ENCODE data around the gene GPX8.

Gene GPX8

GRCh38 chr5:55149308-55149795 is 10.6 kb upstream of the GPX8 start:
- DNase-seq, result peak in 1 of 2 donors; percentile 31
- no peak overlapping the region for H3K4me2 ChIP-seq (ENCODE audit: low read length)
- no peaks in the 10 kb centered on the region for H3K79me1 ChIP-seq (ENCODE audit: low read length)
- H3K27me3 ChIP-seq (ENCODE audit: insufficient read depth, low read length), result no peaks in the 10 kb centered on the region
- no peaks in the 10 kb centered on the region for H3K9me3 ChIP-seq (ENCODE audit: insufficient read depth, low read depth, low read length)
- H4K8ac ChIP-seq (ENCODE audit: low read depth, low read length), result no peak overlapping the region
- no peak overlapping the region for H3K18ac ChIP-seq (ENCODE audit: low read length)
- H4K91ac ChIP-seq (ENCODE audit: low read depth, low read length), result no peak overlapping the region
- no peak overlapping the region for H3K14ac ChIP-seq (ENCODE audit: low read length)
- H2AK5ac ChIP-seq (ENCODE audit: low read length), result no peak overlapping the region
- no peak overlapping the region for H3K23ac ChIP-seq (ENCODE audit: low read length)
- no CpG with 5 or more reads among the region's 2 CpGs for WGBS (ENCODE audit: extremely low coverage, insufficient coverage, insufficient read length)
- no peak overlapping the region for H4K12ac ChIP-seq (ENCODE audit: low read depth, low read length)
- no peak overlapping the region for H2BK12ac ChIP-seq (ENCODE audit: low read length)
- no peak overlapping the region for H2BK5ac ChIP-seq (ENCODE audit: low read depth, low read length, poor library complexity)
- no peak overlapping the region for H3K27ac ChIP-seq (ENCODE audit: low read depth, low read length)
- no peaks in the 10 kb centered on the region for H3K79me2 ChIP-seq (ENCODE audit: control insufficient read depth, insufficient read depth, low read length, poor library complexity)
- no peaks in the 10 kb centered on the region for H3K4me1 ChIP-seq (ENCODE audit: control insufficient read depth in 1 of 2, insufficient read depth in 2 of 2, low read length in 2 of 2)
- H3K4ac ChIP-seq (ENCODE audit: low read depth, low read length), result no peak overlapping the region
- H2BK120ac ChIP-seq (ENCODE audit: insufficient read depth, low read length, poor library complexity), result no peak overlapping the region
- H3K4me3 ChIP-seq (ENCODE audit: low read depth, low read length), result no peak overlapping the region
- H2AFZ ChIP-seq (ENCODE audit: insufficient read depth, low read length, poor library complexity), result no peak overlapping the region
- no peaks in the 10 kb centered on the region for H3K36me3 ChIP-seq (ENCODE audit: control insufficient read depth in 1 of 2, insufficient read depth in 2 of 2, low read length in 2 of 2)
- no peak overlapping the region for H3K9ac ChIP-seq (ENCODE audit: low read length)

DNA sequence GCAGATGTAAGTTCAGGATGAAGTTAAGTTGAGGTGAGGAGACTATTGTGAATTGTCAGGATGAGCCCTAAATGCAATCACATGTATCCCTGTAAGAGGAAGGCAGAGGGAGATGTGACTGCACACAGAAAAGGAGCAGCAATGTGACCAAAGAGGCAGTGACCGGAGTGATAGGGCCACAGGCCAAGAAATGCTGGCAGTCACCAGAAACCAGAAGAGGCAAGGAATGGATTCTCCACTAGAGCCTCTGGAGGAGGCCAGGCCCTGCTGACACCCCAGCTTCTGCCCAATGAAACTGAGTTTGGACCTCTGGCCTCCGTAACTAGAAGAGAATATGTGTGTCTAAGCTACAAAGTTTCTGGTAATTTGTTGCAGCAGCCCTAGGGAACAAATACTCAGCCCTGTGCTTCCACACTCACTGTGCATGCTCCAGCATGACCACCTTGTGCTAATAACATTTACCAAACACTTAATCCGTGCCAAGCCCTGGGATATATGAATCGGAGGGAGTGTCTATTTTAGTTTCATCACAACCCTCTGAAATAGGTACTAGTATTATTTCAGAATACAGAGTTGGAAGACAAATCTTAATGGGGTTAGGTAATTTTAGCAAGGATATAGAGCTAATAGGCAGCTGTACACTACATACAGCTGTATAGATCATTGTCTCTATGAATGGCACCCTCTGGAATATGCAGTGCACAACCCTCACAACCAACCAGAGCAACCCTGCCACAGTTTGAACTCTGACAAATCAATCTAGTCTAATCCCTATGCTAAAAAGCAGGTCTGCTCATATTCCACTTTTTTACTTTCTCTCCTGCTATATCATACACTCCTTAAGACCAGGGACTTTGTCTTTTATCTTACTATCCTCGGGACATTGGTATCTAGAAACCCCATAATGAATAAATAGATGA is 7.8 kb upstream of the GPX8 start:
- Histone ChIP-seq H3K4me2 (ENCODE audit: low read length) (no peak overlapping the region), H3K79me1 (ENCODE audit: low read length) (no peaks in the 10 kb centered on the region), H3K4ac (ENCODE audit: low read depth, low read length) (no peak overlapping the region), H4K8ac (ENCODE audit: low read depth, low read length) (no peak overlapping the region), H3K14ac (ENCODE audit: low read length) (no peak overlapping the region), H3K36me3 (ENCODE audit: control insufficient read depth in 1 of 2, insufficient read depth in 2 of 2, low read length in 2 of 2) (no peaks in the 10 kb centered on the region), H3K23ac (ENCODE audit: low read length) (no peak overlapping the region), H3K27ac (ENCODE audit: low read depth, low read length) (no peak overlapping the region), H2BK120ac (ENCODE audit: insufficient read depth, low read length, poor library complexity) (no peak overlapping the region), H3K4me3 (ENCODE audit: low read depth, low read length) (no peak overlapping the region), H3K9me3 (ENCODE audit: insufficient read depth, low read depth, low read length) (no peaks in the 10 kb centered on the region), H3K18ac (ENCODE audit: low read length) (no peak overlapping the region), H2AK5ac (ENCODE audit: low read length) (no peak overlapping the region), H2BK12ac (ENCODE audit: low read length) (no peak overlapping the region), H4K12ac (ENCODE audit: low read depth, low read length) (no peak overlapping the region), H3K79me2 (ENCODE audit: control insufficient read depth, insufficient read depth, low read length, poor library complexity) (no peaks in the 10 kb centered on the region), H2BK5ac (ENCODE audit: low read depth, low read length, poor library complexity) (no peak overlapping the region), H2AFZ (ENCODE audit: insufficient read depth, low read length, poor library complexity) (no peak overlapping the region), H3K4me1 (ENCODE audit: control insufficient read depth in 1 of 2, insufficient read depth in 2 of 2, low read length in 2 of 2) (no peaks in the 10 kb centered on the region), H3K9ac (ENCODE audit: low read length) (no peak overlapping the region), H4K91ac (ENCODE audit: low read depth, low read length) (no peak overlapping the region), H3K27me3 (ENCODE audit: insufficient read depth, low read length) (no peaks in the 10 kb centered on the region)
- no peak for DNase-seq
- no CpG with 5 or more reads among the region's 5 CpGs for WGBS (ENCODE audit: extremely low coverage, insufficient coverage, insufficient read length)

DNA sequence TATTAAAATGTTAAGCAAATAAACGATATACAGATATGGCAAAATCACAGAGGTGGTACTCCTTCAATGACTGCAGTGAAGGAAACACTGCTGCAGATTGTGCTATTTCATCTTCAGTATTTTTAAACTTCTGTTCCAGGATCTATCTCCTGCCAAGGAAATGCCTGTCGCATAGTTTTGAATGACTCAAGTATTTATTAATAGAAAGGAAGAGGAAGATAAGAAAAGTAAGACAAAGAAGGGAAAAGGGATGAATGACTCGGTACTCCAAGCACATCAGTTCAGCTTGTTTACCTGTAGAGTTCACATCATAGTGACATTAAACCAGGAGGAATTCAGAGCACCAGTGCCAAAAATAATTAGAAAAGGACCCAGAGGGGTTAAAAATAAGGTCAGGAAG is 5.1 kb upstream of the GPX8 start:
- Histone ChIP-seq H4K91ac (ENCODE audit: low read depth, low read length) (no peak overlapping the region), H3K79me2 (ENCODE audit: control insufficient read depth, insufficient read depth, low read length, poor library complexity) (no peaks in the 10 kb centered on the region), H3K4ac (ENCODE audit: low read depth, low read length) (no peak overlapping the region), H2BK120ac (ENCODE audit: insufficient read depth, low read length, poor library complexity) (no peak overlapping the region), H3K4me3 (ENCODE audit: low read depth, low read length) (no peak overlapping the region), H2AFZ (ENCODE audit: insufficient read depth, low read length, poor library complexity) (no peak overlapping the region), H2BK5ac (ENCODE audit: low read depth, low read length, poor library complexity) (no peak overlapping the region), H3K27me3 (ENCODE audit: insufficient read depth, low read length) (no peaks in the 10 kb centered on the region), H3K4me1 (ENCODE audit: control insufficient read depth in 1 of 2, insufficient read depth in 2 of 2, low read length in 2 of 2) (no peaks in the 10 kb centered on the region), H3K9ac (ENCODE audit: low read length) (no peak overlapping the region), H3K4me2 (ENCODE audit: low read length) (no peak overlapping the region), H4K8ac (ENCODE audit: low read depth, low read length) (no peak overlapping the region), H2AK5ac (ENCODE audit: low read length) (no peak overlapping the region), H3K9me3 (ENCODE audit: insufficient read depth, low read depth, low read length) (no peaks in the 10 kb centered on the region), H3K79me1 (ENCODE audit: low read length) (no peaks in the 10 kb centered on the region), H4K12ac (ENCODE audit: low read depth, low read length) (no peak overlapping the region), H3K27ac (ENCODE audit: low read depth, low read length) (no peak overlapping the region), H3K36me3 (ENCODE audit: control insufficient read depth in 1 of 2, insufficient read depth in 2 of 2, low read length in 2 of 2) (no peaks in the 10 kb centered on the region), H3K14ac (ENCODE audit: low read length) (no peak overlapping the region), H3K18ac (ENCODE audit: low read length) (no peak overlapping the region), H3K23ac (ENCODE audit: low read length) (no peak overlapping the region), H2BK12ac (ENCODE audit: low read length) (no peak overlapping the region)
- no peak for DNase-seq
- no CpG with 5 or more reads among the region's 3 CpGs for WGBS (ENCODE audit: extremely low coverage, insufficient coverage, insufficient read length)

GRCh38 chr5:55160493-55161209 is 680 bp downstream of the GPX8 start:
- no peak overlapping the region for H4K12ac ChIP-seq (ENCODE audit: low read depth, low read length)
- H3K23ac ChIP-seq (ENCODE audit: low read length), result no peak overlapping the region
- no peak overlapping the region for H3K9ac ChIP-seq (ENCODE audit: low read length)
- H3K18ac ChIP-seq (ENCODE audit: low read length), result no peak overlapping the region
- H3K4me2 ChIP-seq (ENCODE audit: low read length), result peak overlapping the region; percentile 38
- H3K79me1 ChIP-seq (ENCODE audit: low read length), result no peaks in the 10 kb centered on the region
- H3K27me3 ChIP-seq (ENCODE audit: insufficient read depth, low read length), result no peaks in the 10 kb centered on the region
- H2AK5ac ChIP-seq (ENCODE audit: low read length), result no peak overlapping the region
- no peak overlapping the region for H3K4ac ChIP-seq (ENCODE audit: low read depth, low read length)
- H3K4me1 ChIP-seq (ENCODE audit: control insufficient read depth in 1 of 2, insufficient read depth in 2 of 2, low read length in 2 of 2), result no peaks in the 10 kb centered on the region
- no peak overlapping the region for H3K4me3 ChIP-seq (ENCODE audit: low read depth, low read length)
- H4K8ac ChIP-seq (ENCODE audit: low read depth, low read length), result no peak overlapping the region
- no peaks in the 10 kb centered on the region for H3K79me2 ChIP-seq (ENCODE audit: control insufficient read depth, insufficient read depth, low read length, poor library complexity)
- peak; percentile 73 to 92 for DNase-seq
- H2AFZ ChIP-seq (ENCODE audit: insufficient read depth, low read length, poor library complexity), result no peak overlapping the region
- H3K14ac ChIP-seq (ENCODE audit: low read length), result no peak overlapping the region
- no peak overlapping the region for H3K27ac ChIP-seq (ENCODE audit: low read depth, low read length)
- H2BK12ac ChIP-seq (ENCODE audit: low read length), result no peak overlapping the region
- H3K9me3 ChIP-seq (ENCODE audit: insufficient read depth, low read depth, low read length), result no peaks in the 10 kb centered on the region
- H2BK5ac ChIP-seq (ENCODE audit: low read depth, low read length, poor library complexity), result no peak overlapping the region
- H4K91ac ChIP-seq (ENCODE audit: low read depth, low read length), result no peak overlapping the region
- H3K36me3 ChIP-seq (ENCODE audit: control insufficient read depth in 1 of 2, insufficient read depth in 2 of 2, low read length in 2 of 2), result peaks cover 3 to 10% of the 10 kb centered on the region in 2 experiments
- H2BK120ac ChIP-seq (ENCODE audit: insufficient read depth, low read length, poor library complexity), result no peak overlapping the region
- WGBS (ENCODE audit: extremely low coverage, insufficient coverage, insufficient read length), result no CpG with 5 or more reads among the region's 9 CpGs

Measured in trophoblast cell (in vitro differentiated cells and primary cell).